ENCODE data around the gene ROR1. TPM values are rescaled to one million over a fixed set of nuclear protein-coding genes. Genes with fewer than 3 reads are reported as not detected.

The ROR1 gene
- 10.7 and 14.2 TPM in 2 replicates for total RNA-seq

GRCh38 chr1:63773815-63774616, at the start of gene ROR1:
ROR1 (plus strand) TSS chr1:63774017.

GRCh38 chr1:64203420-64203819, 429.6 kb downstream of the ROR1 start, which contains the start of gene UBE2U:
UBE2U (plus strand) TSS chr1:64203623; CDS start chr1:64204051, 428 bp downstream.

Other genes starting within 250 kb of the ROR1 start
- 103 and 108 TPM in 2 replicates for gene PGM1, start 180.6 kb upstream of the ROR1 start, total RNA-seq